Activated CD8-positive, alpha-beta T cell treated with anti-CD3 and anti-CD28 coated beads, Interleukin-2, amount 10 ng/mL, durations not matched to agents 7 days and 5 days (primary cell): ENCODE measurements around the gene GALNT10. TPM values are rescaled to one million over a fixed set of nuclear protein-coding genes. Genes with fewer than 3 reads are reported as not detected.

Experiments
- ATAC-seq: fragments of 150-1000 bp; cut with Tn5 transposase; one replicate; pipeline ENCODE4 v1.10.0; 2021; ENCODE audit warnings: moderate library complexity
- CTCF ChIA-PET: fragments of 350-600 bp; sonication (Branson Sonifier 250); formaldehyde crosslinking; loops from one replicate; lab custom pipeline; 2021; ENCODE audit warnings: antibody characterized with exemption; lab: Charles Lee
- POLR2A ChIA-PET: fragments of 350-600 bp; sonication (Branson Sonifier 250); formaldehyde crosslinking; loops from one replicate; lab custom pipeline; 2021; ENCODE audit warnings: antibody characterized with exemption; lab: Charles Lee
- DNase-seq: peaks from one replicate; pipeline ENCODE4 v3.0.0-alpha.2; 2020
- H3K27ac Mint-ChIP-seq: one replicate; pipeline ENCODE4 v1.8.0; 2021; ENCODE audit warnings: mild to moderate bottlenecking, mixed read lengths
- H3K27me3 Mint-ChIP-seq: one replicate; pipeline ENCODE4 v1.8.0; 2021; ENCODE audit warnings: low read depth, mixed read lengths
- H3K36me3 Mint-ChIP-seq: one replicate; pipeline ENCODE4 v1.8.0; 2021; ENCODE audit warnings: low read depth, mixed read lengths
- H3K4me1 Mint-ChIP-seq: one replicate; pipeline ENCODE4 v1.8.0; 2021; ENCODE audit warnings: low read depth, mixed read lengths
- H3K4me3 Mint-ChIP-seq: one replicate; pipeline ENCODE4 v1.8.0; 2021; ENCODE audit warnings: mild to moderate bottlenecking, mixed read lengths
- H3K9me3 Mint-ChIP-seq: one replicate; pipeline ENCODE4 v1.8.0; 2022; ENCODE audit warnings: mixed read lengths; ENCODE audit not compliant: insufficient read depth
- total RNA-seq, 2 experiments: library from RNA; stranded (reverse); gene quantifications; one replicate each; pipeline ENCODE4 v1.2.3, GENCODE V29; 2021

Gene GALNT10
- total RNA-seq, 2 experiments from 2014 or later: 21.6 to 23.7 TPM

- H3K27ac Mint-ChIP-seq: no peak overlapping the region
- no peaks in the 10 kb centered on the region for H3K27me3 Mint-ChIP-seq
These were observed 95.3 kb downstream of the GALNT10 start for GRCh38 chr5:154285661-154286408.

DNA sequence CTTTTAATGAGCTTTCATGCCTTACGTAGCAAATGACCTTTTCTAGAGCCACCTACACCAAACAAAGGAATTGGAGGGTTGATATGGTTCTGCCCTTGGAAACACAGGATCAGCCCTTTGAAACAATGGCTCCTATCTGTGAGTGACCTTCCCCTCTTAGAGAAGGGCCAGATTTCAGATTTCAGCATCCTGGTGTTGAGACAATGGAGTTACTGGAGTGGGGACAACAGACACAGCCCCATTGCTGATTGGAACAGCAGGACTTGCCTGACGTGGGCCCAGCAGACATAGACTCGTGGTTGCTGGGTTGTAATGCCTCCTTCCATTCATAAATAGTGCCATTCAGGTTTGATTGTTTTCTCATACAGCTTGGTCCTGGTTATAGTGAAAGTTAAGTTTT is 96.0 kb downstream of the GALNT10 start:
- no peaks in the 10 kb centered on the region for H3K27me3 Mint-ChIP-seq
- CTCF ChIA-PET: no interaction called here
- no peaks in the 10 kb centered on the region for H3K36me3 Mint-ChIP-seq
- no peak overlapping the region for H3K4me3 Mint-ChIP-seq
- H3K4me1 Mint-ChIP-seq: peaks cover 5% of the 10 kb centered on the region
- no peak overlapping the region for H3K27ac Mint-ChIP-seq
- no peak for DNase-seq
- ATAC-seq: no peak
- no peaks in the 10 kb centered on the region for H3K9me3 Mint-ChIP-seq
- POLR2A ChIA-PET: no interaction called here

More at GRCh38 chr5:154285661-154286408, 95.3 kb downstream of the GALNT10 start:
- no peak for ATAC-seq
- no peak overlapping the region for H3K4me3 Mint-ChIP-seq
- DNase-seq: no peak
- H3K36me3 Mint-ChIP-seq: no peaks in the 10 kb centered on the region
- no peaks in the 10 kb centered on the region for H3K9me3 Mint-ChIP-seq
- H3K4me1 Mint-ChIP-seq: peaks cover 2% of the 10 kb centered on the region
- ChIA-PET CTCF (no interaction called here), POLR2A (no interaction called here)

DNA sequence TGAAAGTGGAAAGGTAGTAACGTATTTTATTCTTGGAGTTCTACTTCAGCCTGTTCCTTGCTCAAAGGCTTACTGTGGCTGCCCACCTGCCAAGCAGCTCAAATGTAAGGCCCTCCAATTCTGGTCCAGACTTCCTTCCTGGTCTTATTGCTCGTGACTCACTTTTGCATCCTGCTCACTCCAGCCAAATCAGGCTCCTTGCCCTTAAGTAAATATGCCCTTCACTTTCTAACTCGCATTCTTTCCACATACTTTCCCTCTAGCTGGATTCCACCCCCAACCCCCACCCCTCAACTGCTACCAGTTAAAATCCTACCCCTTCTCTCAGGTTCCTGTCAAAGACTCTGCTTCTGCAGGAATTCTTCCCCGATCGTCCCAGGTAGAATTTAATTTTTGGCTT is 96.6 kb downstream of the GALNT10 start:
- ChIA-PET CTCF (no interaction called here), POLR2A (interaction anchor here (1.0 kb wide), 1 partner anchor 98 kb away, joined by 3 read pairs; no protein-coding TSS in a partner anchor)
- DNase-seq (no peak), ATAC-seq (no peak)
- no peak overlapping the region for H3K4me3 Mint-ChIP-seq
- no peaks in the 10 kb centered on the region for H3K9me3 Mint-ChIP-seq
- H3K36me3 Mint-ChIP-seq: no peaks in the 10 kb centered on the region
- no peaks in the 10 kb centered on the region for H3K27me3 Mint-ChIP-seq
- no peak overlapping the region for H3K27ac Mint-ChIP-seq
- peaks cover 9% of the 10 kb centered on the region for H3K4me1 Mint-ChIP-seq

DNA sequence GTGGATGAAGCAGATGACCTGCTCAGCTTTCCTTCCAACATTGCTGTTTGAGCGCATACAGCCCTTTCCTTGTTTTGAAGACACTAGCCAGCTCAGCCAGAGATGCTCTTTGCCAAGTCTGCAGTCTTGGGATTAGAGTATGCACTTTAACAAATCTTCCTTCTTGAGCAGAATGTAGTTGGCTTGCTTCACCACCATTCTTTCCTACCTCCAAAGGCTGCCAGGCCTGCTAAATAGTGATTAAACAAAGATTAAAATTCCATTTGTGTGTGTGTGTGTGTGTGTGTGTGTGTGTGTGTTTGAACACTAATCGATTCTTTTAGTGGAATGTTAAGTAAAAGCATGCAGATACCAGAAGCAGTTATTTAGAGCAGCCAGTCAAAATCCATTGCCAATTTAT is 97.6 kb downstream of the GALNT10 start:
- no peak overlapping the region for H3K27ac Mint-ChIP-seq
- DNase-seq (no peak), ATAC-seq (no peak)
- peaks cover 9% of the 10 kb centered on the region for H3K4me1 Mint-ChIP-seq
- no peaks in the 10 kb centered on the region for H3K9me3 Mint-ChIP-seq
- H3K4me3 Mint-ChIP-seq: no peak overlapping the region
- CTCF ChIA-PET: no interaction called here
- no peaks in the 10 kb centered on the region for H3K36me3 Mint-ChIP-seq
- POLR2A ChIA-PET: interaction anchor here (1.0 kb wide), 1 partner anchor 99 kb away, joined by 3 read pairs; no protein-coding TSS in a partner anchor
- H3K27me3 Mint-ChIP-seq: no peaks in the 10 kb centered on the region

DNA sequence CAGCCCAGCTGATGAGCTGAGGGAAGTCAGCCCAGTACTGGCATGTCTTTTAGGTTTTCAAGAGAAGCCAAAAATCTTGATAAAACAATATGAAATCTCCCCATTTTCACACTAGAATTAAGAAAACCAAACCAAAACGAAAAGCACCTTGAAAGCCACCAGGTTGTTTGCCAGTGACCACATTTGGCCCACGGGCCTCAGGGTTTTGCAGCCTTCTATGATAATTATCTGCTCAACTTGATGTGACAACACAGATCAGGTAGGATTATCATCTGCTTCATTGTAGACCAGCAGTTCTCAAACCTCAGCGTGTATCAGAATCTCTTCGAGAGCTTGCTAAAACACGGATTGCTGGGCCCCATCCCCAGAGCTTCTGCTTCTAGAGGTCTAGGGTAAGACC is 101.4 kb downstream of the GALNT10 start:
- Mint-ChIP-seq H3K36me3 (no peaks in the 10 kb centered on the region), H3K4me1 (peaks cover 9% of the 10 kb centered on the region), H3K4me3 (no peak overlapping the region), H3K9me3 (no peaks in the 10 kb centered on the region), H3K27me3 (no peaks in the 10 kb centered on the region), H3K27ac (no peak overlapping the region)
- POLR2A ChIA-PET: no interaction called here
- CTCF ChIA-PET: no interaction called here
- no peak for DNase-seq
- no peak for ATAC-seq

DNA sequence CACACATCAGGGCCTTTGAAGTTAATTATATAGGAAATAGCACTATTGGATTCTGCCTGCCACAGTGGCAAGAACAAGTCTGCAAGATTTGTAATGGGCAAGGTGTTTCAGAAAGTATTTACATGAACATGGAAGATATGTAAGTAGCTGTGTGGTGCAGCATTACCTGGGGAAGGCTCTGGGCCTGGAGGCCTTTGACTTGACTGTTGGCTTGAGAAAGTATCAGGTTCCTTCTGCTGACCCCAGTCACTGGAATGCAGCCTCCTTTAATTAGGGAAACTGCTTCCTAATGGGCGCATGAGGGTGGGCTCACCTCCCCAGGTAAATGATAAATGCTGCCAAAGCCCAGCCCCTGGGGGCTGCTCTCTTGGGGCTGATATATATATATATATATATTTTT is 102.7 kb downstream of the GALNT10 start:
- ATAC-seq: no peak
- POLR2A ChIA-PET: no interaction called here
- Mint-ChIP-seq H3K9me3 (no peaks in the 10 kb centered on the region), H3K4me3 (no peak overlapping the region), H3K27me3 (no peaks in the 10 kb centered on the region), H3K27ac (no peak overlapping the region), H3K36me3 (peaks cover 5% of the 10 kb centered on the region), H3K4me1 (peaks cover 9% of the 10 kb centered on the region)
- CTCF ChIA-PET: no interaction called here
- DNase-seq: no peak

DNA sequence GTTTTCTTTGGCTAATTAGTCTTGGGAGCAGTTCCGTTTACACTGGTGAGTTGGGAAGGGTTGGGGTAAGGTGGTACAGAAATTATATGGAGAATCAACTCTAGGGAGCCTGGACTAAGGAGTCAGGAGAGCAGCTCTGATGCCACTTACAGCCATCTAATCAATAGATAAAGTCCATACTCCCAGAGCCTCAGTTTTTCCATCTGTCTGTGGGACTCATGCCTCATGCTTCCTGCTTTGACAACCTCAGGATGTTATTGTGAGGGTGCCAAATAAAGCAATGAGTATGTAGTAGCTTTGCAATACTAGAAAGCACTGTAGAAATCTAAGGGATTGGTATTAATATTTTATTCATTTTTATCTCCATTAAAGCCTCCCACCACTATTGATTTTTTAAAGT is 105.0 kb downstream of the GALNT10 start:
- ChIA-PET POLR2A (no interaction called here), CTCF (no interaction called here)
- H3K4me1 Mint-ChIP-seq: peaks cover 10% of the 10 kb centered on the region
- ATAC-seq: no peak
- no peak overlapping the region for H3K27ac Mint-ChIP-seq
- DNase-seq: no peak
- no peak overlapping the region for H3K4me3 Mint-ChIP-seq
- H3K36me3 Mint-ChIP-seq: peaks cover 11% of the 10 kb centered on the region
- no peaks in the 10 kb centered on the region for H3K9me3 Mint-ChIP-seq
- no peaks in the 10 kb centered on the region for H3K27me3 Mint-ChIP-seq

GRCh38 chr5:154296525-154297159 is 106.1 kb downstream of the GALNT10 start:
- no peak overlapping the region for H3K4me3 Mint-ChIP-seq
- H3K27ac Mint-ChIP-seq: no peak overlapping the region
- H3K36me3 Mint-ChIP-seq: peaks cover 14% of the 10 kb centered on the region
- no peak for ATAC-seq
- peaks cover 7% of the 10 kb centered on the region for H3K4me1 Mint-ChIP-seq
- no peaks in the 10 kb centered on the region for H3K9me3 Mint-ChIP-seq
- ChIA-PET CTCF (no interaction called here), POLR2A (no interaction called here)
- no peaks in the 10 kb centered on the region for H3K27me3 Mint-ChIP-seq
- DNase-seq: no peak

- Mint-ChIP-seq H3K9me3 (no peaks in the 10 kb centered on the region), H3K4me1 (peaks cover 4% of the 10 kb centered on the region), H3K27ac (no peak overlapping the region), H3K36me3 (peaks cover 20% of the 10 kb centered on the region), H3K27me3 (no peaks in the 10 kb centered on the region), H3K4me3 (no peak overlapping the region)
- CTCF ChIA-PET: no interaction called here
- POLR2A ChIA-PET: no interaction called here
- no peak for ATAC-seq
- DNase-seq: no peak
These were observed 107.5 kb downstream of the GALNT10 start for GRCh38 chr5:154298065-154298464.

GRCh38 chr5:154300207-154300883 is 109.8 kb downstream of the GALNT10 start:
- no peaks in the 10 kb centered on the region for H3K9me3 Mint-ChIP-seq

DNA sequence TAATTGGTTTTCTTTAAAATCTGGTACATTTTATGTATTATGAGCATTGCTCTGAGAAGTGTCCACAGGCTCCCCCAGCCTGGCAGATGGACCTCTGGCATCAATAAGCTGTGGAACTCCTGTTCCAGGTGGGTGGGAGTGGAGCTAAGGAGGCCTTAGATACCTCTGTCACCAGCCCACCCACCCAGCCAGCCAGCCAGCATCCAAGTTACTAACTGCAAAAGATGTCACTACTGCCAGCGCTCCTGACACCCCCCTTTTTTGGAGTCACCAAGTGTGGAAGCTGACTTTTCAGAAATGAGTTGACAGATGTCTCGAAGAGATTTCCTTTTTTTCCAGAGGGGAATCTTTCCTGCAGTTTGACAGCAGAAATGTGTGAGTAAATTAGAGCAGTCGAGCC is 111.2 kb downstream of the GALNT10 start:
- DNase-seq (no peak), ATAC-seq (no peak)
- Mint-ChIP-seq H3K4me3 (no peak overlapping the region), H3K36me3 (peaks cover 40% of the 10 kb centered on the region), H3K9me3 (no peaks in the 10 kb centered on the region), H3K4me1 (peaks cover 4% of the 10 kb centered on the region), H3K27me3 (no peaks in the 10 kb centered on the region), H3K27ac (no peak overlapping the region)
- ChIA-PET CTCF (no interaction called here), POLR2A (no interaction called here)

More at GRCh38 chr5:154300207-154300883, 109.8 kb downstream of the GALNT10 start:
- Mint-ChIP-seq H3K27ac (no peak overlapping the region), H3K4me3 (no peak overlapping the region), H3K36me3 (peaks cover 37% of the 10 kb centered on the region), H3K4me1 (peaks cover 4% of the 10 kb centered on the region), H3K27me3 (no peaks in the 10 kb centered on the region)
- ATAC-seq (no peak), DNase-seq (no peak)
- CTCF ChIA-PET: no interaction called here
- POLR2A ChIA-PET: no interaction called here

DNA sequence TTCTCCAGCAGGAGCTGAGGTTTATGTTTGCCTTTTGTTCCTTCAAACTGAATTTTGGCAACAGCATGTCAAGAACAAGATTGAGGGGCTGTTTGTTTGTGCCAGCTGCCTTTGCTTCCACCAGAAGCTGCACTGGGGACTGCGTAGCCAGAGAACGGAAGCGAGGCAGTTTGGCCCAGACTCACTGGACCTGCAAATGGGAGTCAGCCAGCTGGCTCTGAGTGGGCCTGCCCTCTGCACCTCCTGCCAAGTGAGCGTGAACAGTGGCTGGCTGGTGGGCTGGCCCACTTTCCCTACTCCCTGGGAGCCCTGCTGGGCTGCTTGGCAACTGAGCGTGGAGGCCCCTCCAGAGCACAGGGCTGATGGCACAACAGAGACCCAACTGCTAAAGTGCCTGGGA is 111.6 kb downstream of the GALNT10 start:
- peaks cover 4% of the 10 kb centered on the region for H3K4me1 Mint-ChIP-seq
- no peaks in the 10 kb centered on the region for H3K9me3 Mint-ChIP-seq
- ChIA-PET POLR2A (no interaction called here), CTCF (no interaction called here)
- DNase-seq (no peak), ATAC-seq (no peak)
- H3K36me3 Mint-ChIP-seq: peaks cover 41% of the 10 kb centered on the region
- no peak overlapping the region for H3K4me3 Mint-ChIP-seq
- no peaks in the 10 kb centered on the region for H3K27me3 Mint-ChIP-seq
- H3K27ac Mint-ChIP-seq: no peak overlapping the region
